ENCODE measurements around the gene INTS6L. TPM values are rescaled to one million over a fixed set of nuclear protein-coding genes. Genes with fewer than 3 reads are reported as not detected.
"Not testable (repeated sequence)": the region's sequence is repeated elsewhere in the genome, so short reads cannot be mapped to it uniquely, and the experiment has no call there.

The INTS6L gene
- polyA plus RNA-seq, 1 donor, result 11.1 TPM

GRCh38 chrX:135605906-135606305, 85.4 kb downstream of the INTS6L start:
- DNase-seq (ENCODE audit: low read depth), result no peak

- DNase-seq (ENCODE audit: low read depth), result not testable (repeated sequence)
Measured at GRCh38 chrX:135624408-135625204, 104.1 kb downstream of the INTS6L start.

- DNase-seq (ENCODE audit: low read depth), result peak; percentile 1
Measured at GRCh38 chrX:135625995-135626394, 105.5 kb downstream of the INTS6L start.

GRCh38 chrX:135629342-135629741, 108.9 kb downstream of the INTS6L start:
- DNase-seq (ENCODE audit: low read depth), result no peak

Other genes starting within 250 kb of the INTS6L start
- gene ETDC, start 211.2 kb upstream of the INTS6L start, polyA plus RNA-seq (ENCODE audit: insufficient read length), result not detected
- 8.1 TPM for gene ZNF75D, start 176.6 kb upstream of the INTS6L start, polyA plus RNA-seq (ENCODE audit: insufficient read length)
- 13.8 TPM for gene ZNF449, start 175.9 kb upstream of the INTS6L start, polyA plus RNA-seq (ENCODE audit: insufficient read length)
- 2.2 TPM for gene SMIM10L2A, start 98.7 kb upstream of the INTS6L start, polyA plus RNA-seq (ENCODE audit: insufficient read length)
- 0.24 TPM for gene CT45A1, start 193.0 kb downstream of the INTS6L start, polyA plus RNA-seq (ENCODE audit: insufficient read length)
- not detected for gene CT45A3, start 247.5 kb downstream of the INTS6L start, polyA plus RNA-seq (ENCODE audit: insufficient read length)